CD4-positive, alpha-beta T cell (primary cell): ENCODE measurements around the gene PTPRM. TPM values are rescaled to one million over a fixed set of nuclear protein-coding genes. Genes with fewer than 3 reads are reported as not detected.

ENCODE experiments used
- ATAC-seq: fragments of 200-7000 bp; cut with Tn5 transposase; one replicate; pipeline ENCODE4 v1.10.0; 2022; ENCODE audit warnings: mild to moderate bottlenecking; ENCODE audit not compliant: poor library complexity
- CTCF ChIA-PET: fragments of 350-600 bp; sonication (Branson Sonifier 250); formaldehyde crosslinking; loops from one replicate; lab custom pipeline; 2021; ENCODE audit warnings: antibody characterized with exemption, inconsistent platforms; lab: Charles Lee
- POLR2A ChIA-PET: fragments of 350-600 bp; sonication (Branson Sonifier 250); formaldehyde crosslinking; loops from one replicate; lab custom pipeline; 2021; ENCODE audit warnings: antibody characterized with exemption, inconsistent platforms; lab: Charles Lee
- DNase-seq, 14 experiments: peaks; one replicate each; pipeline ENCODE4 v3.0.0-alpha.2; 2013 to 2020; ENCODE audit warnings: mixed read lengths in 2 of 14
- H3K27ac ChIP-seq, 2 donors: one replicate each; pipeline versions ENCODE4 v1.5.1 to v1.7.0; 2013; ENCODE audit warnings: low read length in 2 of 2, low read depth in 1 of 2, mild to moderate bottlenecking in 1 of 2
- H3K27me3 ChIP-seq, 2 experiments: 1 replicate in 1 of 2; 2 replicates in 1 of 2; pipeline versions ENCODE4 v1.6.1 to v1.7.0; 2013; ENCODE audit warnings: low read length in 2 of 2, control low read depth in 1 of 2, mild to moderate bottlenecking in 1 of 2, moderate library complexity in 1 of 2; ENCODE audit not compliant: insufficient read depth in 2 of 2, control insufficient read depth in 1 of 2
- H3K36me3 ChIP-seq: one replicate; pipeline ENCODE4 v1.6.1; 2013; ENCODE audit warnings: low read length, control low read depth; ENCODE audit not compliant: insufficient read depth
- H3K4me1 ChIP-seq: one replicate; pipeline ENCODE4 v1.6.1; 2013; ENCODE audit warnings: low read length, control low read depth; ENCODE audit not compliant: insufficient read depth
- H3K4me3 ChIP-seq: one replicate; pipeline ENCODE4 v1.5.1; 2013; ENCODE audit warnings: mild to moderate bottlenecking, low read length, moderate library complexity
- H3K9me3 ChIP-seq, 2 experiments: 1 replicate in 1 of 2; 2 replicates in 1 of 2; pipeline versions ENCODE4 v1.6.1 to v1.7.0; 2013; ENCODE audit warnings: low read length in 2 of 2, mild to moderate bottlenecking in 2 of 2, control low read depth in 1 of 2, moderate library complexity in 1 of 2; ENCODE audit not compliant: control insufficient read depth in 1 of 2, insufficient read depth in 1 of 2
- H3K27ac Mint-ChIP-seq: one replicate; pipeline ENCODE4 v1.8.0; 2020; ENCODE audit warnings: mixed read lengths
- H3K27me3 Mint-ChIP-seq: one replicate; pipeline ENCODE4 v1.8.0; 2021; ENCODE audit warnings: mixed read lengths
- H3K36me3 Mint-ChIP-seq: one replicate; pipeline ENCODE4 v1.8.0; 2021; ENCODE audit warnings: low read depth, mixed read lengths
- H3K4me1 Mint-ChIP-seq: one replicate; pipeline ENCODE4 v1.8.0; 2021; ENCODE audit warnings: low read depth, mixed read lengths
- H3K4me3 Mint-ChIP-seq: one replicate; pipeline ENCODE4 v1.8.0; 2020; ENCODE audit warnings: mild to moderate bottlenecking, mixed read lengths
- H3K9me3 Mint-ChIP-seq: one replicate; pipeline ENCODE4 v1.8.0; 2020; ENCODE audit warnings: mixed read lengths
- CTCF ChIP-seq: fragments of 200-600 bp; IDR thresholded peaks from one replicate; pipeline ENCODE4 v1.8.0; 2022; ENCODE audit warnings: antibody characterized with exemption, mild to moderate bottlenecking
- intact Hi-C, 2 experiments: fragments of 100-400 bp; cut with DNase I in 1 of 2; cut with micrococcal nuclease in 1 of 2; formaldehyde crosslinking; loops; one replicate each; pipeline versions ENCODE4 v1.15.1 to v1.9.0; 2023 to 2025; cut with DNase I, micrococcal nuclease
- total RNA-seq, 174 experiments: library from RNA in 2 of 174; stranded (reverse) in 2 of 174; gene quantifications; one replicate each; pipeline ENCODE4 v1.2.3 and lab custom pipeline; 2021 to 2026

The PTPRM gene
- total RNA-seq, 2 experiments from 2014 or later = 21.7 to 21.9 TPM

- intact Hi-C loops = no loop called here
- no peaks in the 10 kb centered on the region for H3K4me1 ChIP-seq
- H3K27ac ChIP-seq = no peak overlapping the region
- H3K9me3 ChIP-seq = peaks cover 6 to 33% of the 10 kb centered on the region in 2 experiments
- H3K4me3 Mint-ChIP-seq = no peak overlapping the region
- no peaks in the 10 kb centered on the region for H3K27me3 Mint-ChIP-seq
- H3K9me3 Mint-ChIP-seq = peaks cover 26% of the 10 kb centered on the region
- TF ChIP-seq CTCF = no peak
- H3K36me3 Mint-ChIP-seq = peaks cover 20% of the 10 kb centered on the region
- no peak overlapping the region for H3K27ac Mint-ChIP-seq
- H3K27me3 ChIP-seq = no peaks in the 10 kb centered on the region
- ATAC-seq (no peak), DNase-seq (no peak)
- H3K4me1 Mint-ChIP-seq = no peaks in the 10 kb centered on the region
- CTCF ChIA-PET = no interaction called here
- H3K36me3 ChIP-seq = no peaks in the 10 kb centered on the region
- POLR2A ChIA-PET = no interaction called here
- H3K4me3 ChIP-seq = no peak overlapping the region
These were observed 842.0 kb downstream of the PTPRM start for GRCh38 chr18:8409151-8409550.

DNA sequence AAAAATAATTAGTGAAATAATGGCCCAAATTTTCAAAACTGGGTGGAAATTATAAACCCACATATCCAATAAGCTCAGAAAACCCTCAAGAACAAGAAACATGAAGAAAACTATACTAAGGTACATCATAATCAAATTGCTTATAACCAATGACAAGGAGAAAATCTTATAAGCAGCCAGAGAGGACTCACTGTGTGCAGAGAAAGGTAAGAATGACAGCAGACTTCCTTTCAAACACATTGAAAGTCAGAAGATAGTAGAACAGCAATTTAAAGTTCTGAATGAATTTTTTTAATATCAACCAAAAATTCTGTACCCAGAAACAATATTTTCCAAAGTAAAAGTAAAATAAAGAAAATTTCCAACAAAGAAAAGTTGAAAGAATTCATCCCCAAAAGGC, 844.4 kb downstream of the PTPRM start:
- ChIA-PET POLR2A (no interaction called here), CTCF (no interaction called here)
- DNase-seq = no peak
- H3K36me3 Mint-ChIP-seq = peaks cover 16% of the 10 kb centered on the region
- Histone ChIP-seq H3K36me3 (no peaks in the 10 kb centered on the region), H3K27ac (no peak overlapping the region), H3K27me3 (no peaks in the 10 kb centered on the region), H3K4me1 (no peaks in the 10 kb centered on the region), H3K4me3 (no peak overlapping the region), H3K9me3 (peaks cover 6 to 38% of the 10 kb centered on the region in 2 experiments)
- H3K27me3 Mint-ChIP-seq = peaks cover 2% of the 10 kb centered on the region
- intact Hi-C loops = no loop called here
- H3K27ac Mint-ChIP-seq = no peak overlapping the region
- H3K9me3 Mint-ChIP-seq = peaks cover 28% of the 10 kb centered on the region
- no peak for TF ChIP-seq CTCF
- ATAC-seq = no peak
- H3K4me3 Mint-ChIP-seq = no peak overlapping the region
- no peaks in the 10 kb centered on the region for H3K4me1 Mint-ChIP-seq

- Mint-ChIP-seq H3K4me3 (no peak overlapping the region), H3K27ac (no peak overlapping the region), H3K9me3 (peaks cover 28% of the 10 kb centered on the region), H3K27me3 (peaks cover 4% of the 10 kb centered on the region), H3K4me1 (no peaks in the 10 kb centered on the region), H3K36me3 (peaks cover 12% of the 10 kb centered on the region)
- ChIA-PET POLR2A (no interaction called here), CTCF (no interaction called here)
- TF ChIP-seq CTCF = no peak
- DNase-seq = no peak
- no peak for ATAC-seq
- Histone ChIP-seq H3K27ac (no peak overlapping the region), H3K4me3 (no peak overlapping the region), H3K9me3 (peaks cover 6 to 33% of the 10 kb centered on the region in 2 experiments), H3K36me3 (no peaks in the 10 kb centered on the region), H3K27me3 (no peaks in the 10 kb centered on the region), H3K4me1 (no peaks in the 10 kb centered on the region)
- intact Hi-C loops = no loop called here
These were observed 845.0 kb downstream of the PTPRM start for GRCh38 chr18:8412117-8412516.
